ENCODE results near the gene PXMP4.
A peak's percentile ranks its signal among the peaks of the same experiment; 100 is the strongest.
"Not testable (repeated sequence)": the region's sequence is repeated elsewhere in the genome, so short reads cannot be mapped to it uniquely, and the experiment has no call there.

PXMP4 gene

GRCh38 chr20:33701629-33702450, 18.3 kb downstream of the PXMP4 start:
- DNase-seq = no peak

GRCh38 chr20:33700696-33701441, 19.2 kb downstream of the PXMP4 start:
- DNase-seq = not testable (repeated sequence)

GRCh38 chr20:33698966-33699365, 21.1 kb downstream of the PXMP4 start:
- not testable (repeated sequence) for DNase-seq

- DNase-seq = peak; percentile 81
Observed at GRCh38 chr20:33697129-33697528, 23.0 kb downstream of the PXMP4 start.

GRCh38 chr20:33696448-33696847, 23.7 kb downstream of the PXMP4 start:
- no peak for DNase-seq

GRCh38 chr20:33694639-33695012, 25.5 kb downstream of the PXMP4 start:
- no peak for DNase-seq

- DNase-seq = no peak
Observed at GRCh38 chr20:33693741-33694638, 26.1 kb downstream of the PXMP4 start.

GRCh38 chr20:33693289-33693688, 26.8 kb downstream of the PXMP4 start:
- no peak for DNase-seq

GRCh38 chr20:33689973-33690372, 30.1 kb downstream of the PXMP4 start:
- no peak for DNase-seq

GRCh38 chr20:33689493-33689892, 30.6 kb downstream of the PXMP4 start:
- no peak for DNase-seq

- DNase-seq = no peak
Observed at GRCh38 chr20:33688938-33689424, 31.1 kb downstream of the PXMP4 start.

GRCh38 chr20:33687993-33688937, 31.8 kb downstream of the PXMP4 start:
- no peak for DNase-seq

- no peak for DNase-seq
Observed at GRCh38 chr20:33687370-33687915, 32.7 kb downstream of the PXMP4 start.

- DNase-seq = no peak
Observed at GRCh38 chr20:33686984-33687366, 33.1 kb downstream of the PXMP4 start.

- peak; percentile 93 for DNase-seq
Observed at GRCh38 chr20:33686100-33686983, 33.8 kb downstream of the PXMP4 start, which contains the start of gene E2F1. Gene E2F1, minus strand, starts transcription at chr20:33686385. Its CDS starts 121 bp downstream, at chr20:33686264.

- no peak for DNase-seq
Observed at GRCh38 chr20:33685328-33686099, 34.6 kb downstream of the PXMP4 start.

- no peak for DNase-seq
Observed at GRCh38 chr20:33684533-33685327, 35.4 kb downstream of the PXMP4 start.

- no peak for DNase-seq
Observed at GRCh38 chr20:33681728-33682353, 38.3 kb downstream of the PXMP4 start.

All from fibroblast of skin of abdomen (primary cell).